NK-92 (cell line): ENCODE measurements around the gene FBXO24.
"Not testable (repeated sequence)": the region's sequence is repeated elsewhere in the genome, so short reads cannot be mapped to it uniquely, and the experiment has no call there.

ENCODE experiments used
- DNase-seq: peaks from one replicate; lab custom pipeline; 2025; ENCODE audit not compliant: unreplicated experiment; lab: John Stamatoyannopoulos, UW

The FBXO24 gene

DNA sequence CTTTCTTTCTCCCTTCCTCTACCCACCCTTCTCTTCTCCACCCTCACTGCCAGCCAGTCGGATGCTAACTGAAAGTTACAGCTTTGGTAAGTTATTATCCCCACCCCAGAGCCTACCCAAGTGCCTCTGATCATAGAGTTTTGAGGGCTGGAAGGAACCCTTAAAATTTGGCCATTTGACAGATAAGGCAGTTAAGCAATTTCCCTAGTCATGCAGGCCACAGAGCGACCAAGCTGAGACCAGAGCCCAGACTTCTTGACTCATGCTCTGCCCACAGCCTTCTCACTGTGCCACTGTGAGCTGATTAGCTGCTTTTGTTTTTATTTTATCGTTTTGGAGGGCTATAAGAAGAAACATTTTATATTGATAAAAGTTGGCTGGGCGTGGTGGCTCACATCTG lies 29.6 kb upstream of the FBXO24 start:
- DNase-seq, result no peak

DNA sequence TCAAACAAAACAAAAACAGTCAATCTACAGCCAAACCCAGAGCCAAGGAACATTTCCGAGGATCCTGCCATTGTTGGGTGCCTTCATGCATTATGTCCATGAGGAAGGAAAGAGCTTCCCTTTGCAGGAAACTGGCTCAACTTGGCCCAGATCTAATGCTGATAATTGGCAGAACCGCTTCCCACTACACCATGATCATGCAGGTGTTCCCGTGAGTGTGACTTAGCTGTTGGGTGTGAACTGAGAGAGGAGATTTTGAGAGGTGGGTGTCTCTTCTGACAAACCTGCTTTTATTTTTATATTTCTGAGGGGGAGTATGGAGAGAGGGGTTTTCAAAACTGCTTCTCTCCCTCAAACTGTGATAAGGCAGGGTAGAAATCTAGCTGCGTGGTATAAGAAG lies 27.0 kb upstream of the FBXO24 start:
- DNase-seq, result no peak

DNA sequence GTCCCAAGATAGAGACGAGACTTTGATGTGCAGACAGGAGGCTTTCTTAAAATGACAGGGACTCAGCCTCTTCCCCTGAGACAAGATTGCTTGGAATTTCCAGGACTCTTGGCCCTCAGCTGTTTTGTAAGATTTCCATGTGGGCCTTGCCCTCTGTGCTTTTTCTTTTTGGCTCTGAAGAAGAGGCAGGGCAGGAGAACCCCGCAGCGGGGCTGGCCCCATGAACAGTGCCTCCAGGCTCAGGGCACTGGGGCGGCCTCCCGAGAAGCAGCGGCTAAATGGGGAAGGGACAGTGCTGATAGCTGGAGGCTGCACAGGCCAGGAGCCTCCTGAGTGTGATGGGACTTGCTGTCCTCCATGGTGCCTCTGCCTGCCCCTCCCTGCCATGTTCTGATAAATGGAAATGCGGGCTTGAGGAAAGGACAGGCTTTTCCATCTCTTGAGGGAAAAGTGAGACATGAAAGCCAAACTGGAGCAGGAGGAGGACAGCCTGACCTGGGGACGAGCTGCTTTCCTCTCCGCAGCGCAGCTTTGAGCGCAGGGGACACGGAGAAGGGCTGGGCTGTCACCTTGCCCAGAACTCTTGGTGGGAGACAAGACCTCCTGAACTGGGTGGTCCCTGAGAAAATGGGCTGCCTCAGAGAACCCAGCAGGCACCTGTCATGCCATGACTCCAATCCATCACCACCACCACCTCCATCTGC lies 24.5 kb upstream of the FBXO24 start:
- DNase-seq, result no peak

DNA sequence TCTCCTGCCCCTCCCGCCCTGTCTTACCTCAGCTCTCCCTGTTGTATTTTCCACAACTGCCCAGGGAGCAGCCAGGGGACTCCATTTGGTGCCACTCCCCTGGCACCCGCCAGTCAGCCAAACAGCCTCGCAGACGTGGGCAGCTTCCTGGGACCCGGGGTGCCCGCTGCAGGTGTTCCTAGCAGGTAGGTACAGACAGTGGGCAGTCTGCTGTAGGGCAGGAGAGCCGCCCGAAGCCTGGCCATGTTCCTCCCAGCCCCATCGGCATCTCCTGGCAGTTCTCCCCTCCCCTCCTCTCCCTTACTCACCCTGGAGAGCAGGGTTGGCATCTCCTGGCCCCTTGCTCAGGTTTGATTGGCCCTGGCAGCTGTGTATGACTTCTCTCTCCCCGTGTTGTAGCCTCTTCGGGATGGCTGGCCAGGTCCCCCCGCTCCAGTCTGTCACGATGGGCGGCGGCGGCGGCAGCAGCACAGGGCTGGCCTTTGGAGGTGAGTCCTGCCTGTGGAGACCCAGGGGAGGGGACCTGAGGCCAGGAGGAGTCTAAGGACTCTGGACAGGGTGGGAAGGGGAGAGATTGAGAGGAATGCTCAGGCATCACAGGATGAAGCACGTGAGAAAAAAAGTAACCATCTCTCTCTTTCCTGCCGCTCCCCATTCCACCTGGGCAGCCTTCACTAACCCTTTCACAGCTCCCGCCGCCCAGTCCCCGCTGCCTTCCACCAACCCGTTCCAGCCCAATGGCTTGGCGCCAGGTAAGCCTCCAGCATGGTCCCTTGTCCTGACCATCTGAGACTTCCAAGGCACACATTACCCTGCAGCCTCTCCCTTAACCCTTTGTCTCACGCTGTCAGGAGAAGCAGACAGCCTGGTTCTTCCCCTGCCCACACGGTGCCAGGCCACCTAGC lies 23.7 kb upstream of the FBXO24 start:
- DNase-seq, result no peak

DNA sequence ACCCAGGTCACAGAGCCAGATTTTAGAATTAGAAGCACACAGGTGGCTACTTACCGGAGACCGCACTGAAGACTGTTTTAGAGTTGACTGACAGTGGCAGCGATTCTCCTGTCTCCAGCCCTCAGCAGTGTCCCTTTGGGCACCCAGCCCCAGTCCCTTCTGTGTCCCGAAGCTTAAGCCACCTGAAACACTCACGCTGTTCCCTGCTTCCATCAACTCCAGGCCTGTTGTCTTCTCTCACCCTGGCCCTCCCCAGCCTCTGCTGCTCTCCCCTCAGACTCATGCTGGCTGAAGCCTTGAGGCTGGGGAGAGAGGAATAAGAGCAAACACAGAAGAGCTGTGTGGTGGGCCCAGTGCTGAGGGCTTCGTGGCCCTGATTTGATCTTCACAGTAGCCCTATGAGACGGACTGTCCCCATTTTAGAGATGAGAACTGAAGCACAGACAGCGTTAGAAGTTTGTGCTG lies 23.0 kb upstream of the FBXO24 start:
- DNase-seq, result no peak

DNA sequence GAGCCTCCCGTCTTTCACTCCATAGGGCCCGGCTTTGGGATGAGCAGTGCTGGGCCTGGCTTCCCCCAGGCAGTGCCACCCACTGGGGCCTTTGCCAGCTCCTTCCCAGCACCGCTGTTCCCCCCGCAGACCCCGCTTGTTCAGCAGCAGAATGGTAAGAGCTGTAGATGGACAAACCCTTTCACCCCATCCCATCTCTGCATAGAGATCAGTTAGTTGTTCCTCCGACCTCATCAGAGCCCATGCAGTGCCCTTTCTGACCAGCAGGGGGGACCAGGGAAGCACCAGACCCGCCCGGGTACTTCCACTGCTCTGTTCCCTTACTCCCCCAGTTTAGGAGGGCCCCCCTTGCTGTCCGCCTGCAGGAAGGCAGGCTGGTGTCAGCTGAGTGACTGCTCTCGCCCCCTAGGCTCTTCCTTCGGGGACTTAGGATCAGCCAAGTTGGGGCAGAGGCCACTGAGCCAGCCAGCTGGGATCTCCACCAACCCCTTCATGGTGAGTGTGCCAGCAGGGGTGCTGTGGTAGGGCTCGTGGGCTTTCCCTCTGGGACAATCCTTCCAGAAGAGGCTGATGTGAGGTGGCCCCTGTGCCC lies 22.2 kb upstream of the FBXO24 start:
- peak; percentile 17 for DNase-seq

DNA sequence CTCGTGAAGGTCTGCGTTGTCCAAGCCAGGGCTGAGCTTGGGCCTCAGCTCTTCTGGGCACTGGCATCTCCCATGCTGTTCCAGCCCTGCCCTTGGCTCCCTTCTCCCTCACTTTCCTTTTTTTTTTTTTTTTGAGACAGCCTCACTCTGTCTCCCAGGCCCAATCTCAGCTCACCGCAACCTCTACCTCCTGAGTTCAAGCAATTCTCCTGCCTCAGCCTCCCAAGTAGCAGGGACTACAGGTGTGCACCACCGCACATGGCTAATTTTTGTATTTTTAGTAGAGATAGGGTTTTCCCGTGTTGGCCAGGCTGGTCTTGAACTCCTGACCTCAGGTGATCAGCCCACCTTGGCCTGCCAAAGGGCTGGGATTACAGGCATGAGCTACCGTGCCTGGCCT lies 21.7 kb upstream of the FBXO24 start:
- not testable (repeated sequence) for DNase-seq

DNA sequence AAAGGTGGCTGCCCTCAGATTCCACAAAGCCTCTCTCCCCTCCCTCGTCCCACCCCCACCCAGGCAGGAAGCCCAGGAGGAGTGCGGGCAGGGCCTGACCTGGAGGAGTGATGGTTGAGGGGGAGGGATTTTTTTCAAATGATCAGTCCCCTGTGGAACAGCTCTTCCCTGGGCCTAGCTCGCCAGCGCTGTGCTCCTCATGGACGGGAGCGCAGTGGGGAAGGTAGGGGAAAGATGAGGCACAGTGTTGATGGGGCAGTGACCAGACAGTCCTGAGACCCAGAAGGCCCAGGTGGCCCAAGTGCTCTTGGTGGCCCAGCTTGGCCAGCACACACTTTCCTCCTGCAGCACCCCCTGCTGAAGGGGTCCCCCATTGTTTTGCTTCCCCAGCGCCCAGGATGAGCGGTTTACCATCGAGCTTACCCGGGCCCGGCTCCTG lies 21.0 kb upstream of the FBXO24 start:
- DNase-seq, result no peak

DNA sequence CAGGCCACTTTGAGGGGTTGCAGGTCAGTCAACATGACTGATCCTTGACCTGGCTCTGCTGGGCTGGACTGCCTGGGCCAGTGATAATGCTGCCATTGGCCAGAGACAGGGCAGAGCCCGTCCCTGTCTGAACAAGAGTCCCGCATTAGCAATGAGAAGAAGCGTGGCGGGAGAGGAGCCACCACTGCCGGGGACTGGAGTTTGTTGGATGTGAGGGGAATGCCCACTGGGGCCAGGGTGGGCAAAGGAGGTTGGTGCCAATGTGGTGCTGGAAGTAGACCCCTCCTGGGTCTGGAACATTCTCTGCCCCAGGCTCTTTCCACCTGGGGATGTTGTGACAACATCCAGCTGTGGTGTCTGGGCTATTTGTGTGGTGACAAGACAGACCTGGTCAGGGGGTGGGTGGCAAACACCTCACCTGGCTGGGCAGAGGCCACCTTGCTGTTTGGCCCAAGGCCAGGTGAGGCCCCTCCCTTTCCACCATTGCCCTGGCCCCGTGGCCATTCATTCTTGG lies 20.1 kb upstream of the FBXO24 start:
- DNase-seq, result no peak

DNA sequence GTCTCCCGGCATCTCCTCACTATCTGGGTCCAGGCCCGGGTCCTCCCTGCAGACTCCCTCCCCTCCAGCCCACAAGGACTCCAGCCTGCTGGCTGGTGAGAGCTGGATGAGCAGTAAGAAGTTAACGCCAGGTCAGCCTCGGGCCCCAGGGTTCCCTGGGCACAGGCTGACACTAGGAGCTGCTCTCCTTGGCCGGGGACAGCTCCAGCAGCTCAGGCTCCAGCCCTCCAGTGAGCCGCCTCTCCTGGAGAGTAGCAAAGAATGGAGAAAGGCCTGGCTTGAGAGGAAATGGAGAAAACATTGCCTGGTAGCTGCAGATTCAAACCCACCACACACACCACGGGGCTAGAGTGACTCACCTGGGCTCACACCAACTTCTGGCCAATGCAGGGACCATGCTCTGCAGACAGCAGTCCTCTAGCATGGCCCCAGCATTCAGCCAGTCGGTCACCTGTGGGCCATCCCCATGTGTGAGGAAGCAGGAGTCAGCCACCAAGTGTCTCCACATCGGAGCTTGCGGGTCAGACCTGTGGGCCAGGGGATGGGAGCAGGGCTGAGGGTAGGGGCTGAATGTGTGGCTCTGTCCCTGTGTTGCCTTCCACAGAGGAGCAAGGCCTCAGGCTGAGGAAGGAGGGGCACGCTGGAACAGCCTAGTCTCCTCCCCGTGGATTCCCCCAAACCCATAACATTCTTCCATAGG lies 18.9 kb upstream of the FBXO24 start:
- DNase-seq, result no peak

DNA sequence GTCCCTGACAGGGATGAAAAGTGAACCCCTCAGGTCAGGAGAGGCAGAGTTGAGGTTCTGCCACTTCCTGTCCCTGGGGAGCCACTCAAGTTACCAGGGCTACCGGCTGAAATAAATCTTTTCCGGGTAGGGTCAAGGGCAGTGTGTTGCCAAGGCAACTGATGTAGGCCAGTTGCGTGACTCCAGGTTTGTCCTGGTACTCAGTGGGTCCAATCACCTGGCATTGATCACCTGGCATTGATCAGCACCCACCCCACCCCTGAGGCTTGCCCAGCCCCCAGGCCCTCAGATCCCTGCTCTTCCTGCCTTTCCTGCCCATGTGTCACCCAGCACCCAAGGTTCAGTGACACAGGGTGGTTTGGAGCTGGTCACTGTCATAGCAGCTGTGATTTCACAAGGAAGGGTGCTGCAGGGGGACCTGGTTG lies 18.4 kb upstream of the FBXO24 start:
- DNase-seq, result no peak

DNA sequence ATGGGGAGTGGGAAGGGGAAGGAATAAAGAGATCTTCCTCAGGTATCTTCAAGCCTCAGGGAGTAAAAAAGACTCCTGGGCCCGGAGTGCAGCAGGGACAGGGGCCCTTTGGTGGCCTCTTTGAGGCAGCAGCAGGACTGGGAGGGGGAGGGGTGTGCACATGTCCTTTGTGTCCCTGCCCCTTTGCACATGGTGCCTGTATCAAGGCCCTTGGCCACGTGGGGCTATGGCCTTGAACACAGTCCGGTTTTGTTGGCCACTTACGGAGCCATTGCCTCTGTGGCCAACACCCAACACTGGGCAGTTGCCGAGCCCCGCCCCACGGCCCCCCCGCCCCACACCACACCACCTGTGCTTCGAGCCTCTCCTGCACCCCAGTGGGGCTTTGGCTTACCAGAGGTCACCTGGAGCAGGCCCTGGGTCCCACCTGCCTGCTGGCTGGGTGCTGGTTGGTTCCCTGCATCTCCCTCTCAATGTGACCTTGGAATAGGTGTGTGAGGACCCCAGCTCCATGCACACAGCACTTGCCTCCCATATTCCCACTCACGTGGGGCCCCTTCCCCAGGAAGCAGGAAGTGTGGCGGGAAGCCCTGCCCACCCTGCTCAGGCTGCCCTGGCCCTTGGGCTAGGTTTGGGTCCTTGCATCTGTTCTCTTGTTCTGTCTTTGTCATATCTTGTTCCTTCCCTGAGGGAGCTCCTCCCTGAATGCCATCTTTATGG lies 17.8 kb upstream of the FBXO24 start:
- no peak for DNase-seq

DNA sequence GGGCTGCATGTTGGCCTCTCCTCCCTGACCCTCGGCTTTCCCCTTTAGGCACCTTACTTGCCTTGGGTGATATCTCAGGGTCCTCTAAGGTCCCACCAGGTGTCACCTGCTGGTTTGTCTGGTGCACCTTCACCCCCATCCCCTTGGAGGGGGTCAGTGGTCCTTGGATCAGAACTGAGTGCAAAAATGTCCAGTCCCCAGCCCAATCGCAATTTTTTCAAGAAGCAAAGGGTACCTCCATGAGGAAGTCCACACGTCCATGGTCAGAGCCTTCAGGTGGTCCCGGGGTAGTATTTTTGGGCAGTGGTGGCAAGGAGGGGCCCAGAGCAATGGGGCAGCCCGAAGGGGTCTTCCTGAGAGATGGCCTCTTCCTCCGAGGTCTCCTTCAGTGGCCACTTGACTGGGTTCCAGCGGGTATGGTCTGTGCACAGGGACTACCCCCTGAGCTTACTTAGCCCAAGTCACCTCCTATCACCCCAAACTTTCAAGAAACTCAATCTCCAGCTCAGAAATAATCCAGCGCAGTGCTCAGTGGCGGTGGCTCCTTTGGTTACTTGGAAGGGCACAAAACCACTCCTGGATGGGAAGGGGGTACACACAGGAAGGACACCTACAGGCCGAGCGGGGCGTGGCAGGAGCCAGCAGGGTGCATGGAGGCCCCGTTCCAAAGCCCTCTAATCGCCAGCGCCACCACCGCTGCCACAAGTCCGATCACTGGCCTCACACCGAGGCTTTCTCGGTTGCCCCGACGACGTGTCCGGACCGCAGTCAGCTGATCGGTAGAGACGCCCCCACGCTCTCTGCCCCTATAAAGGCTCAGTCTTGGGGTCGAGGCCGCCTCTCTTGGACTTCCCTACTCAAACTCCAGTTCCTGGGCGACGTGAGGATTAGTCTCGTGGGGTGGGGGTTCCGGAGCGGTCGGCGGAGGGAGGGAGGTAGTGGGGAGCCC lies 17.0 kb upstream of the FBXO24 start:
- no peak for DNase-seq

DNA sequence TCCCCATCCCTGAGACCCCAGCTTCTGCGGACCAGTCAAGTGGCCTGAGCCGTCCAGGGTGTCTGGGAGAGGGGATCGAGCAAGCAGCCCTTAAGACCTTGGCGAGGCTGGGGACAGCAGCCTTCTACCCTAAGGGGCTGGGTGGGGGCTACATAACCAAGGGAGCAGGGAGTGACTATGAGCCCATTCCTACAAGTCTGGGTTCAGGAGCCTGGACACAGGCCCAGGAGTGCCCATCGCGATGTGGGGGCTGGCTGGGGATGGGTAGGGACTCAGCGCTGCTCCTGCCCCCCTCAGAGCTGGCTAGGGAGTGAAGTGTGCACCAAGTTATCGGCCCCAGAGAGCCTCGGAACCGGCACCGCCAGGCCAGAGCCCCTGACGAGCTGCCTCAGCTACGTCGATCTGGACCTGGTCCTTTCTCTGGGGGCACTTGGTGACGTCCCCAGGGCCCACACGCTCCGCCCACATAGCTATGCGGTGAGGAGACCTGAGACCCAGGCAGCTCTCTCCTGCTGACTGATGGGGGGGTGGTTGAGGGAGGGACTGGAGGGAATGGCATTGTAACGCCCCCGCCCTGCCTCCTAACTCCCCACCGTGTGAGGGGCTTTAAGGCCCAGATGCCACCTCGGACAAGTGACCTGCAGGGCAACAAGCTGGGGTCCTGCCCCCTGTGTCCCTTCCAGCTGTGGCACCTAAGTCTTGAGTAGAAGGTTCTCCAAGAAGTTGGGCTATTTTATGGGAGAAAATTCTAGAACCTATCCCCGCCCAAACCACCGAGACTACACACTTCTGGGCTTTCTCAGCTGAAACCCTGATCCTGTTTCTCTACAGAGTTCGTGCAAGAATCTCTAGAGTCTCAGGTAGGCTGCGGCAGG lies 14.9 kb upstream of the FBXO24 start:
- DNase-seq, result no peak

DNA sequence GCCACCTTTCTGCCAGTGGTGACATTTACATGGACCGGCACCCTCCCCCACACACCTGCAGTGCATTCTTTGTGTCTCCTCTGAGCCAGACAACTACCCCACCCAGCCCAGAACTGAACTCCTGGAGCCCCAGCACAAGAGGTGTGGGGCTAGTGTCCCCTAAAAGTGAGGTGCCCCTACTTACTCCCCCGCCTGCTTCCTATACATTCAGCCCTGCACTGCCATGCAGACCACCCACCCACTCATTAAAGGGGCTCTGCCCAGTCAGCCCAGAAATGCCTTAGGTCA lies 14.4 kb upstream of the FBXO24 start:
- DNase-seq, result no peak

DNA sequence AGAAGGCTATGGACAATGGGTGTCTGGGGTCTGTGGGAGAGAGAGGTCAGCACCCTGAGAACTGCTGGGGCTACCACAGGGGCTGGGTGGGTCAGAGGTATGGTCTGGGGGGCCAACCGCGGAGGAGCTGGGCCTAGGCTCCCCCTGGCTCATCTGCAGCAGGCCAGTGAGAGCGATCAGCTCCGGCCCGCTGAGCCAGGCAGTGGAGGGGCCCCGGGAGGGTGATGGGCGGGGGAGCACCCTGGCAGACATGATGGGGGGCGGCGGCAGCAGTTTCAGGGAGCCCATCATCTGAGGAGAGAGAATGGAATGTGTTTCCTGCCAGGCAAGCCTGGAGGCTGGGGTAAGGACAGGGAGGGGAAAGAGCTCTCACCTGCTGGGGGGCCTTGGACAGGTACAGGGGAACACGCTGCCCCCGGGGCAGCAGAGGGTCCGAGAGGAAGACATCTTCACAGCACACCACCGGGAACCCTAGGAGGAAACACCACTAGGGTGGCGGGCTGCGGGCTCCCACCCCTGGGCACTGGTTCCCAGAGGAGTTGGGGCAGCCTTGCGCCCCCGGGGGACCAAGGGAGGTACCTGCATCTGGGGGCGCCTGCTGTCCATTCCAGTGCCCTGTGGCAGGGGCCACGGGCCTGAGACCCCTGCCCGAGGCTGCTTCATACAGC lies 13.7 kb upstream of the FBXO24 start:
- DNase-seq, result no peak

DNA sequence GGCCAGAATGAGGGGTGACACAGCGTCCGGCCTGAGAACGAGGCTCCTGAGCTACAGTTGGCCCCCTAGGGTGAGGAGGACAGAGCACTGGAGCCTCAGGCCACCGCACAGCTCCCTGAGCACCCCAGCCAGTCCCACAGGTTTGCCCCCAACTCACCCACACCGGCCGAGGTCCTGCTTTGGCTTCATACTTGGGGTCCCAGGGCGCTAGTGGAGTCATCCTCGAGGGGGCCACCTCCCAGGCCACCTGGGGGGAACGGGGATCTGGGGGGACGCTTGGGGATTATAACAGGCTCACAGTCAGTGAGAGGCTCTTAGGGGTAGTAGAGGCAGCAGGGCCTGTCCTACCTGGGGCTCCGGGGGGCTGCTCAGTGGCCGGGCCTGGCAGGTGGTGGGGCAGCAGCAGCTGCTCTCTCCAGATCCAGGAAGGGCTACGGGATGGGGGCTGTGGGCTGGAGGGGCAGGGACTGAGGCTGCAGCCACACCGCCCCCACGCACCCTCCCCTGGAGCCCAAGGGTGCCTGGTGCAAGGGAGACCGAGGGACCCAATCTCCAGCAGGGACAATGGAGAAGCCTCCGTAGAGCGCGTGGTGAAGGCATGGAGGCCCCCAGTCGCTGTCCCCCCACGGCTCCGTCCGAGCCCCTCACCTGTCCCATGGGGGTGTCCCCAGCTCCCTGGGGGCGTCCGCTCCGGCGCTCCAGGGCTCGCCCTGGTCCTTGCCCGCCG lies 13.0 kb upstream of the FBXO24 start:
- DNase-seq, result no peak
